ENCODE results near the gene IFITM5.

DNA sequence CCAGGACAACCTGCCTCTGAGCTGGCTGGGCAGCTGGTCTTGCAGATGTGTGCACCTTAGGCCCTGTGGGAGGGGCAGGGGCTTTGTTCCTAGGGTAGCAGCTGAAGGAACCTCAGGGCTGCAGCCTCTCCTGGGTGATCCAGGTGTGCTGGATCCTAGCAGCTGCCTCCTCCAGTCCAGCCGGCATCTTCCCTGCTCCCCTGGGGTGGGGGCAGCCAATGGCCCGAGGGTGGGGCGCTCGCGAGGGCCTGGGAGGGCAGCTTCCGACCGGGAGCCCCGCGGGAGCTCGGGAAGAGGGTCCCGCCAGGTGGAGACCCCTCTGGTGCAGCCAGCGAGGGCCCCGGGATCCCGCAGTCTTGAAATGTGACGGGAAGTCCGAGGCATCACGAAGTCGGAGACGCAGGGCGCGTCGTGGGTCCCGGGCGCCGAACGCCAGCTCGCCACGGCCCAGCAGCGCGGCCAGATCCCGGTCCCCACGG, 16.2 kb upstream of the IFITM5 start:
- TF ChIP-seq, protein P1, sequence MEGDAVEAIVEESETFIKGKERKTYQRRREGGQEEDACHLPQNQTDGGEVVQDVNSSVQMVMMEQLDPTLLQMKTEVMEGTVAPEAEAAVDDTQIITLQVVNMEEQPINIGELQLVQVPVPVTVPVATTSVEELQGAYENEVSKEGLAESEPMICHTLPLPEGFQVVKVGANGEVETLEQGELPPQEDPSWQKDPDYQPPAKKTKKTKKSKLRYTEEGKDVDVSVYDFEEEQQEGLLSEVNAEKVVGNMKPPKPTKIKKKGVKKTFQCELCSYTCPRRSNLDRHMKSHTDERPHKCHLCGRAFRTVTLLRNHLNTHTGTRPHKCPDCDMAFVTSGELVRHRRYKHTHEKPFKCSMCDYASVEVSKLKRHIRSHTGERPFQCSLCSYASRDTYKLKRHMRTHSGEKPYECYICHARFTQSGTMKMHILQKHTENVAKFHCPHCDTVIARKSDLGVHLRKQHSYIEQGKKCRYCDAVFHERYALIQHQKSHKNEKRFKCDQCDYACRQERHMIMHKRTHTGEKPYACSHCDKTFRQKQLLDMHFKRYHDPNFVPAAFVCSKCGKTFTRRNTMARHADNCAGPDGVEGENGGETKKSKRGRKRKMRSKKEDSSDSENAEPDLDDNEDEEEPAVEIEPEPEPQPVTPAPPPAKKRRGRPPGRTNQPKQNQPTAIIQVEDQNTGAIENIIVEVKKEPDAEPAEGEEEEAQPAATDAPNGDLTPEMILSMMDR (IDR thresholded peaks at IDR 0.05; ENCODE audit: low read depth, low read length) = no peak
- TF ChIP-seq EZH2phosphoT487 (IDR thresholded peaks at IDR 0.05; ENCODE audit: low read depth) = no peak
